Activated gamma-delta T cell treated with anti-CD3 and anti-CD28 coated beads, Interleukin-2, amount 50 U/mL, for 16 hours (primary cell): ENCODE measurements around the gene NCLN.
"Not testable (repeated sequence)": the region's sequence is repeated elsewhere in the genome, so short reads cannot be mapped to it uniquely, and the experiment has no call there.

Experiments
- DNase-seq: peaks from one replicate; pipeline ENCODE4 v3.0.0-alpha.2; 2020; ENCODE audit warnings: low read depth

Gene NCLN, protein sequence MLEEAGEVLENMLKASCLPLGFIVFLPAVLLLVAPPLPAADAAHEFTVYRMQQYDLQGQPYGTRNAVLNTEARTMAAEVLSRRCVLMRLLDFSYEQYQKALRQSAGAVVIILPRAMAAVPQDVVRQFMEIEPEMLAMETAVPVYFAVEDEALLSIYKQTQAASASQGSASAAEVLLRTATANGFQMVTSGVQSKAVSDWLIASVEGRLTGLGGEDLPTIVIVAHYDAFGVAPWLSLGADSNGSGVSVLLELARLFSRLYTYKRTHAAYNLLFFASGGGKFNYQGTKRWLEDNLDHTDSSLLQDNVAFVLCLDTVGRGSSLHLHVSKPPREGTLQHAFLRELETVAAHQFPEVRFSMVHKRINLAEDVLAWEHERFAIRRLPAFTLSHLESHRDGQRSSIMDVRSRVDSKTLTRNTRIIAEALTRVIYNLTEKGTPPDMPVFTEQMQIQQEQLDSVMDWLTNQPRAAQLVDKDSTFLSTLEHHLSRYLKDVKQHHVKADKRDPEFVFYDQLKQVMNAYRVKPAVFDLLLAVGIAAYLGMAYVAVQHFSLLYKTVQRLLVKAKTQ

DNA sequence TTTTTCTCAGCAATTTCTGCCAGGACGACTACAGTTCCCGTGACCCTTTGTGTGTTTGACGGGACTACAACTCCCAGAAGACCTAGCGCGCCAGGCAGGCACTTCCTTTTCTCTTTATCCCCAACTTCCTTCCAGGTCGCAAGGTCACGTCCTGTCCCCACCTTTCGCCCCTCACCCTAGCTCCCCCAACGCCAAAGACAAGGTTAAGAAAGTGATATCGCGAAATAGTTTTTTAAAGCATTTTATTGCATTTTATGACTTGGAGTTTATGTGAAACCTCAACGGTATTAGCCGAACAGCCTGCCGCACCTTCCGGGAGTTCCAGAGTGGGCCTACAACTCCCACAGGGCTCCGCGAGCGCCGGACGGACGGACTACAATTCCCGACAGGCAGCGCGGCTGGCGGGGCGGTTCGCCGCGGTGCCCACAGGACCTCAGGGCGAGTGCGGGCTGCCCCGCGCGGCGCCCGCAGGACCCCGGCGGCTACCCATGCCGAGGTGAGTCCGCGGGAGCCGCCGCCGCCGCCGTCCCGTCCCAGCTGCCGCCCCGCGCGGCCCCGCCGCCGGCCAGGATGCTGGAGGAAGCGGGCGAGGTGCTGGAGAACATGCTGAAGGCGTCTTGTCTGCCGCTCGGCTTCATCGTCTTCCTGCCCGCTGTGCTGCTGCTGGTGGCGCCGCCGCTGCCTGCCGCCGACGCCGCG, at the start of gene NCLN:
Gene NCLN, plus strand, starts transcription at position 470 of the 699 bp plus-strand sequence. Its CDS starts 101 bp downstream, at position 571.
- DNase-seq = peak; percentile 91

DNA sequence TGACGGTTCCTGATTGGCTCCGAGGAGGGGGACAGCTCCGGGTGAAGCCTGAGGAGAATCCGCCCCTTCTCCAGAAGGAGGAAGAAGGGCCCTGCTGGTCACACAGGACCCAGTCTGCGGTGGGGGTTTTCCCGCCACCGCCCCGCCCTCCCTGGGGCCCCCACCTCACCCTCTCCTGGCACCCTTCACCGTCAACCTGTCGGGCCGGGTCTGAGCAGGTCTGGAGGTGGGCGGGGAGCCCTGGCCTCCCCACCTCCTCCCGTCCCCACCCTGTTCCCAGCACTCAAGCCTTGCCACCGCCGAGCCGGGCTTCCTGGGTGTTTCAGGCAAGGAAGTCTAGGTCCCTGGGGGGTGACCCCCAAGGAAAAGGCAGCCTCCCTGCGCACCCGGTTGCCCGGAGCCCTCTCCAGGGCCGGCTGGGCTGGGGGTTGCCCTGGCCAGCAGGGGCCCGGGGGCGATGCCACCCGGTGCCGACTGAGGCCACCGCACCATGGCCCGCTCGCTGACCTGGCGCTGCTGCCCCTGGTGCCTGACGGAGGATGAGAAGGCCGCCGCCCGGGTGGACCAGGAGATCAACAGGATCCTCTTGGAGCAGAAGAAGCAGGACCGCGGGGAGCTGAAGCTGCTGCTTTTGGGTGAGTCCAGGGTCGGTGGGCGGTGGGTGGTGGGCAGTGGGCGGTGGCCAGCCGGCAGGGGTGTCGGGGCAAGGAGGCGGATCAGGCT, 49.6 kb upstream of the NCLN start, which contains the start of gene GNA15:
Gene GNA15, plus strand, starts transcription at position 73 of the 723 bp plus-strand sequence. Its CDS starts 418 bp downstream, at position 491.
- DNase-seq = no peak

DNA sequence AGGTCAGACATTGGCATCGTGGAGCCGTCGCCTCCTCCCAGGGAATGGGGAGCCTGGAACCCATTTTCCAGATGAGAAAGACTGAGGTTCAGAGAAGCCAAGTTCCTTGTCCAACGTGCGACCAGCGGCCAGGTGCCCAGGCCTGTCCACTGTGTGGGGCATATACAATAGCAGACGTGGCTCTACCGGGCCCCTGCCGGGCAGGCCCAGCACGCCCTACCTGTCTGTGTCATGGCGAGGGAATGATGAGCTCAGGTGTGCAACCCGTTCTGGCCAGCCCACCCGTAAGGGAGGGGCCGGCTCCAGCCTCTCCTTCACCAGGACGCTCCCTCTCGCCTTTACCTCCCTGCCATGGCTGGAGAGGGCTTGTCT, 49.1 kb upstream of the NCLN start:
- no peak for DNase-seq

DNA sequence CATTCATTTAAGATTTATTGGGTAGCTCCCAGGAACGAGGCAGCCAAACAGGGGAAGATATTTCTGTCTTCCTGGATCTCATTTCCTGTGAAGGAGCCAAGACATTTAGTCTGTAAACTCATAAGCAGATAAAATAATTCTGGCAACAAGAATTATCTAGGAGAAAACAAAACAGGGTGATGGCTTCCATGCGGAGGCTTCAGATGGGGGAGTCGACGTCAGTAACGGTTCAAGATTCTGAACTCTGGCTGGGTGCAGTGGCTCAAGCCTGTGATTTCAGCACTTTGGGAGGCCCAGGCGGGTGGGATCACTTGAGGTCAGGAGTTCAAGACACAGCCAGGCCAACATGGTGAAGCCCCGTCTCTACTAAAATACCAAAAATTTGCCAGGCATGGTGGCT, 48.6 kb upstream of the NCLN start:
- no peak for DNase-seq

DNA sequence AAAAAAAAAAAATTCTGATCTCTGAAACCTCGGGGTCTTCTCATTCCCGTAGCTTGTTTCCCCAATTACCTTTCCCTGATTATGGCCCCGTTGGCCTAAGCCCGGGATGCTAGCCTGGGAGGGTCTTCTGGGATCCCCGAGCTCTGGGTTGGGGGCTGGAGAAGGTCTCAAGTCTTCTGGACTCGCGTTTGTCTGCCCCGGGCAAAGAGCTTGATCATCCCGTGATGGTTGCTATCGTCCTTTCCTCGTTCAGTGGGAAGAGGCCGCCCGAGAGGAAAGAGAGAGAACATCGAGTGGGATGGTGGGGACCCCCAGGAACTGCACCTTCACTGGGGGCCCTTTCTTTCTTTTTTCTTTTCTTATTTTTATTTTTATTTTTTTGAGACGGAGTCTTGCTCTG, 47.5 kb upstream of the NCLN start:
- no peak for DNase-seq

DNA sequence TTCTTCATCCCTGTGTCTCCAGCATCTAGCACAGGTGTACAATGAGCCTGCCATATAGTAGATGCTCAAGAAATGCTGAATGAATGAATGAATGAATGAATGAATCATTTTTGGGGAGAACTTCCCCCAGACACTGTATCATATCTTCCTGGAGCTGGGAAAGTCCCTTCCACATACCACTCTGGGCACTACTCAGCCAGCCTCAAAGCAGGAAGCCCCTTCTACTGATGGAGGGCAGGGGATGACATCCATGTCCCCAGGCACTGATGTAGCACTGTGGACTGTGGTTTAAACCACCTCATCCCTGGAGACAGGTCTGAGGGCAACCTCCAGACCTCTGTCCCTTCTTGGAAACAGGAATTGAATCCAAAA, 45.1 kb upstream of the NCLN start:
- DNase-seq = no peak

DNA sequence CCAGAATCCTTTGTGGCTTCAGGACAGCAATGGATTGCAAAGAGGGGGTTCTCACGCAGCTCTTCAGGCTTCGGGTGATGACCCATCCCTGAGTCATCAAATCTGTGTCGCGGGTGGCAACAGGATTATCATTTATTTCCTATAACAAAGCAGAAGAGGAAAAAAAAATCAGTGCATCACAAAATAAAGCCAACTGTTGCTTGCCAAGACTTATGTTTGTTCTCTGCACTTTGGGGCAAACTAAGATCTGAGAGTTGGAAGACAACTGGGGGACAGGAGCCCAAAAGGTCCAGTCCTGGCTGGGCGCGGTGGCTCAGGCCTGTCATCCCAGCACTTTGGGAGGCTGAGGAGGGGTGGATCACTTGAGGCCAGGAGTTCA, 43.4 kb upstream of the NCLN start:
- DNase-seq = no peak

DNA sequence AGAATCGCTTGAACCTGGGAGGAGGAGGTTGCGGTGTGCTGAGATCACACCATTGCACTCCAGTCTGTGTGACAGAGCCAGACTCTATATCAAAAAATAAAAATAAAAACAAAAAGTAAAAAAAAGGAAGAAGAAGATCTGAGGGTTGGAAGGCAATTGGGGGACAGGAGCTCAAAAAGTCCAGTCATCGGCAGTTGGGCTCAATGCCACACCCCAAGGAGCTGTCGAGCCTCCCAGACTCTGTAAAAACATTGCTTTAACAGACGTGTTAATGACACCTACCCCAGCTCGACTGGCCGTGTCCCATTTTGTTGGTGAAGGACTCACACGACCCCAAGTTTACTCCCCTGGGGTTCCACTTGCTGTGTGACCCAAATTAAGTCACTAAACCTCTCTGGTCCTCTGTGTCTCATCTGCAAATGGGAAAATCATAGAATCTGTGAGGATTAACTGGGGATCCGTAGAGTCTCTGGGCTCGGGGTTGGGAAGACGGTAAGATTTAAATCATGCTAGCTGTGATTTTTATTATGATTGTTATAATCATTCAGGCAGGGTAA, 42.9 kb upstream of the NCLN start:
- no peak for DNase-seq

DNA sequence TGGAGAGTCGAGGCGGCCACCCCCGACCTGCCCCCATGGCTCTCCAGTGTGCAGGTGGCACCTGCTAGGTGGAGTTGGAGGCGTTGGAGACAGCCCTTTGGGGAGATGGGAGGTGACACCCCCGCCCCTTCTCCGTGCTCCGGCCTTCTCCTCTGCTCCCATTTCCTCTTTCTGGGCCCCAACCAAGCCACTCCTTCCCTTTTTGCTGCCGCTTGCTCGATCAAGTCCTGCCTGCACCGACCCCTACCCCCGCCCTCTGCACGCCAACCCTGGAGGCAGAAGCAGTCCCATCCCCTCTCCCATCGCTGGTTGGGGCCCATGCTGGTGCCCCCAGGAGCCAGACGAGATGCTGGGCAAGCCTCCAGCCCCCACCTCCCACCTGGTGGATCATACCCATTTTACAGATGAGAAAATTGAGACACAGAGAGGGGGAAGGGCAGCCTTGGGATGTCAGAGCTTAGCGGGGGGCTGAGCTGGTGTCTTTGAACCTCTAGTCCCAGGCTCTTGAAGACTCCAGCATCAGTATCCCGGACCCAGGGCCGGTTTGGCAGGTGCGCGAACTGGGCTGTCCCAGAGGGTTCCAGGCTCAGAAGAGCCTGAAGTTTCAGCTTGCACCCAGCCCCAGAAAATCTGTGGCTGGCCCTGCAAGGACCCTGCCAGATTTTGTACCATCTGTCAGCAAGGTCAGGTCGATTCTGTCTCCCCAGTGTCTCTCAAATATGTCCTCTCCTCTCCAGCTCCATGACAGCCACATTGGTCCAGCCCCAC, 39.6 kb upstream of the NCLN start:
- DNase-seq = no peak

DNA sequence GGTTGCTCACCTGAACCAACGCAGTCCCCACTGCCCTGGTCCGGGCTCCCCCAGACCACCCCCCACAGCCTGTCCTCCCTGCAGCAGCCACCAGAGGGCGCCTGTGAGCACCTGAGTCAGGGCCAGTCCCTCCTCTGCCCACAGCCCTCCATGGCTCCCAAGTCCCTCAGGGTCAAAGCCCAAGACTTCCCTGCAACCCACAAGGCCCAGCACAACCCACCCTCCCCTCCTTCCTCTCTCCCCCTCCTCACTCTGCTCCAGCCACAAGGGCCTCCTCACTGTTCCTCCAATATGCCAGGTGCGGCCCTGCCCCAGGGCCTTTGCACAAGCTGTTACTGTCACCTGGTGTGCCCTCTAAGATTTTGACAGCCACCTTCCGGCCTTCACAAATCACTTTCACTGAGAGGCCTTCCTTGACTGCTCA, 39.0 kb upstream of the NCLN start:
- DNase-seq = peak; percentile 65

DNA sequence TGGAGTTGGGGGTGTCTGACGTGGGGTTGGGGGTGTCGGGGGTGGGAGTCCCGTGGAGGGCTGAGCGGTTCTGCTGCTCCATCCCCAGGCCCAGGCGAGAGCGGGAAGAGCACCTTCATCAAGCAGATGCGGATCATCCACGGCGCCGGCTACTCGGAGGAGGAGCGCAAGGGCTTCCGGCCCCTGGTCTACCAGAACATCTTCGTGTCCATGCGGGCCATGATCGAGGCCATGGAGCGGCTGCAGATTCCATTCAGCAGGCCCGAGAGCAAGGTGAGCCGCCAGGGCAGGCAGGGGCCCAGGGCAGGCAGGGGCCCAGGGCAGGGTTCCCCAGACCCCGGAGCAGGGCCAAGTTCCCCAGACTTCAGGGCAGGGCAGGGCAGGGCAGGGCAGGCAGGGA, 37.2 kb upstream of the NCLN start:
- no peak for DNase-seq

DNA sequence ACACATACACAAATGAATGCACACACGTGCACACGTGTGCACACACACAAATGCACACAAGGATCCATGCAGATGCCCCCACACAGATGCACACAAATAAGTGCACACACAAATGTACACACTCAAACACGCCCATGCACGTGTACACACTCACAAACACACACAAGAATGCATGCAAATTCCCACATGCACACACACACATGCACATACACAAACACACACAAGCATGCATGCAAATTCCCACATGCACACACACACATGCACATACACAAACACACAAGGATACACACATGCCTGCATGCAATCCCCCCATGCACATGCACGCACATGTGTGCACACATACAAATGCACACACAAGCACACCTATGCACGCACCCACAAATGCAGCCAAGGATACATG, 36.6 kb upstream of the NCLN start:
- DNase-seq = no peak

DNA sequence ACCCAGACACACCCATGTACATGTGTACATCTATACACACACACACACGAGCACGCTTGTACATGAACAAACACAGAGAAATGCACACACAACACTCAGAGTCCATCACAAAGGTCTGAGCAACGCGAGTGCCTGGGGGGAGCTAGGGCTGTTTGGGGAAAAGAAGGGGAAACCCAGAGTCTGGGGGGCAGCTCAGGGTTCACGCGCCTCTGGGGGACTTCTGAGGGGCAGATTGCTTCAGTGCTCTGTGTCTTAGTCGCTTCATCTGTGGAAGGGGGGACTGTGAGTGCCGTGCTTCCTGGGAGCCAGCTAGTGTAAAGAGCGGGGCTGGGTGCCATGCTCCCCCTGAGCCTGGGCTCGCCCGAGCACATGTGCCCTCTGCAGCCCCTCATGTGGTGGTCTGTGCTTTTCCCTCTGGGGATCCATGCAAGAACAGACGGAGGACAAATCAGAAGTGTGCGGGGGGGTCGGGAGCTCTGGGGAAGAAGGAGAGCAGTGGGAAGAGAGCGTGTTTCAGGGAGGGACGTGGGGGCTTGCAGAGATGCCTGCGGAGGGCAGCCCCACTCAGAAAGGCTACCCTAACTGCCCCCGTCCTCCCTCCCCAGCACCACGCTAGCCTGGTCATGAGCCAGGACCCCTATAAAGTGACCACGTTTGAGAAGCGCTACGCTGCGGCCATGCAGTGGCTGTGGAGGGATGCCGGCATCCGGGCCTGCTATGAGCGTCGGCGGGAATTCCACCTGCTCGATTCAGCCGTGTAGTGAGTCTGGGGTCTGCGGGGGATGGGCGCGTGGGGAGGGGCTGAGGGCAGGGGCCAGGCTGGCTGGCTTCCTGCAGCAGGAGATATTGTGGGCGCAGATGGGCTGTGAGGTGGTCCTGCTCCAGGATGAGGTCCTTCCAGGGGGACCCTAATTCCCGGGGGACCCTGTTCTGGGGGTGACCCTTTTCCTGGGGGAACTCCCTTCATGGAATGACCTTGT, 35.9 kb upstream of the NCLN start:
- DNase-seq = no peak

DNA sequence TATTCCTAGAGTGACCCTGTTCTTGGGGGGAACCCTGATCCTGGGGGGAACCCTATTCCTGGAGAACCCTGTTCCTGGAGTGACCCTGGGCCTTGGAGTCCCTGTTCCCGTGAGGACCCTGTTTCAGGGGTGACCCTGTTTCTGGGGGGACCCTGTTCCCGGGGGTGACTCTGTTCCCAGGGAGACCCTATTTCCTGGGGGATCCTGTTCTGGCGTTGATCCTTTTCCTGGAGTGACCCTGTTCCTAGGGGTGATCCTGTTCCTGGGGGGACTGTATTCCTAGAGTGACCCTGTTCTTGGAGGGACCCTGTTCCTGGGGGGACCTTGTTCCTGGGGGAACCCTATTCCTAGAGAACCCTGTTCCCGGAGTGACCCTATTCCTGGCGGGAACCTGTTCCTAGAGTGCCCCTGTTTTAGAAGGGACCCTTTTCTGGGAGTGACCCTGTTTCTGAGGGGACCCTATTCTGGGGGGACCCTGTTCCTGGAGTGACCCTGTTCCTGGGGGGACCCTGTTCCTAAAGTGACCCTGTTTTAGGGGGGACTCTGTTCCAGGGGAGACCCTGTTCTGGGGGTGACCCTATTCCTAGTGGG, 34.9 kb upstream of the NCLN start:
- DNase-seq = no peak

DNA sequence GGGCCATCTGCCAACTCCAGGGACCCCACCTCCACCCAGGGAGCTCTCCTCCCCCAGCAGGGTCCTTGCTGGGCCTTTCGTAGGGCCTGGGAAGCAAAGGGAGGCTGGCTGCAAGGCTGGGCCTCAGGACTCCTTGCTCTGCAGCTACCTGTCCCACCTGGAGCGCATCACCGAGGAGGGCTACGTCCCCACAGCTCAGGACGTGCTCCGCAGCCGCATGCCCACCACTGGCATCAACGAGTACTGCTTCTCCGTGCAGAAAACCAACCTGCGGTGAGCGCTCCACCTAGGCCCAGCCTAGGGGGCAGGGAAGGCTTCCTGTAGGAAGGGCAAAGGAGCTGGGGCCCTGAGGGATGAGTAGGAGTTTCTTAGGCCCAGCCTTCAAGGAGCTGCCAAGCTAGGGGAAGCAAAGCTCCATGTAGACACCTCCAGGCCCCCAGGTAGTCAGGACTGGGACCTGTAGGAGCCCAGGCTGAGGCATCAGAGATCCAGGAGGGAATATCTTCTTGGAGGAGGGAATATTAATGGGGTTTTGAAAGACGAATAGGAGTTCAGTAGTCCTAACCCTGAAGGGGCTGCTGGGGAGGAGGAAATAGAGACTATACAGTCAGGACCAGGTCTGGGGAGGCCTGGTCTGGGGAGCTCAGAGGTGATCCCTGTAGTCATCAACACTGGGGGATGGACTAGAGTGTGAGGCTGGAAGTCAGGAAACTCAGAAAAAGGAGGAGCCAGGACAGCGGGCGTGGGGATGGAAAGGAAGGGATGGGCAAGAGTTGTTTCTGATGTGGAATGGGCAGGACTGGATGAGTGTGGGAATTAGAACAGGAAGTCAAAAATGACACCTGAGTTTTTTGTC, 33.9 kb upstream of the NCLN start:
- no peak for DNase-seq

DNA sequence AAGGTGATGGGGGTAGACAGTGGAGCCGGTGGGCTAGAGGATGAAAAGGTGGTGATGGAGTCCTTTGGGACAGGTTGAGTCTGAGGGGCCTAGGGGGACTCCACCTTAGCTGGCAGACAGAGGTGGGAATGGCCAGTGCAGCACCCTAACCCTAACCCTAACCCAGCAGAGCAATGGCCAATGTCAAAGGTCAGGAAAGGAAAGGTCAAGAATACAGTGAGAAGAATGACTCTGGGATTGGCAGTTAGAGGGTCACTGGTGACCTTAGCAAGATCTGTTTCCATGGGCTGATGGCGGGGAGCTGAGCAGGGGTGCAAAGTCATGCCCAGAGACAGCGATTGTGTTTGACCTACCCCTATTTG, 33.3 kb upstream of the NCLN start:
- no peak for DNase-seq

DNA sequence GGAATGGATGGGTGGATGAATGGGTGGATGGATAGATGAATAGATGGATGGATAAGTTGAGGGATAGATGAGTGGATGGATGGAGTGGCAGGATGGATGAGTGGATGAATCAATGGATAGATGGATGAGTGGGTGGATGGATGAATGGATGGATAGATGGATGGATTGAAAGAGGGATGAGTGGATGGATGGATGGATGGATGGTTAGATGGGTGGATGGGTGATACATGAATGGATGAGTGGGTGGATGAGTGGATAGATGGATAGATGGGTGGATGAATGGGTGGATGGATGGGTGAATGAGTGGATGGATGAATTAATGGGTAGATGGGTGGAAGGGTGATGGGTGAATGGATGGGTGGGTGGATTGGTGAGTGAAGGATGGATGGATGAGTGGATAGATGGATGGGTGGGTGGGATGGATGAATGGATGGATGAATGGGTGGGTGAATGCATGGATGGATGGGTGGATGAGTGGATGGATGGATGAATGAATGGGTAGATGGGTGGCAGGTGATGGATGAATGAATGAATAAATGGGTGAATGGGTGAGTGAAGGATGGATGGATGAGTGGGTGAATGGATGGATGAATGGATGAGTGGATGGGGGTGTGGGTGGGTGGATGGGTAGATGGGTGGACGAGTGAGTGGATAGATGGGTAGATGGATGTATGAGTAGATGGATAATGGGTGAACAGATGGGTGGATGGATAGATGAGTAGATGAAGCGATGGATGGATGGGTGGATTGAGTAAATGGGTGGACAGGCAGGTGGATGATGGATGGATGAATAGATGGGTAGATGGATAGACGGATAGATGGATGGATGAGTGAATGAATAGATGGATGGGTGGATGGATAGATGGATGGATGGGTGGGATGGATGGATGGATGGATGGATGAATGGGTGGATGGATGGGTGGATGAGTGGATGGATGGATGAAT, 32.2 kb upstream of the NCLN start:
- no peak for DNase-seq

DNA sequence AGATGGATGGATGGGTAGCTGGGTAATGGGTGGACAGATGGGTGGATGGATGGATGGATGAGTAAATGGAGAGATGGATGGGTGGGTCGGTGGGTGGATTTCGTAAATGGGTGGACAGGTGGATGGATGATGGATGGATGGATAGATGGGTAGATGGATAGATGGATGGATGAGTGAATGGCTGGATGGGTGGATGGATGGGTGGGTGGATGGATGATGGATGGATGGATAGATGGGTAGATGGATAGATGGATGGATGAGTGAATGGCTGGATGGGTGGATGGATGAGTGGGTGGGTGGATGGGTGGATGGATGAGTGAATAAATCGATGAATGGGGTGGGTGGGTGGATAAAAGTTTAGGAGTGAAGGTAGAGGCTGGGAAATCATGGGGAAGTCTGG, 31.3 kb upstream of the NCLN start:
- not testable (repeated sequence) for DNase-seq
